WERI-Rb-1 (cell line): ENCODE results near the gene TMX3.

Experiments used
- DNase-seq: peaks from one replicate; pipeline ENCODE4 v3.0.0-alpha.2; 2020
- H3K27ac ChIP-seq: fragments of 250-450 bp; sonication (Bioruptor Pico); 2 replicates; pipeline ENCODE4 v1.5.1; 2020; ENCODE audit warnings: mild to moderate bottlenecking, moderate library complexity
- H3K27me3 ChIP-seq: fragments of 250-450 bp; sonication (Bioruptor Pico); 2 replicates; pipeline ENCODE4 v1.5.1; 2021; ENCODE audit warnings: mild to moderate bottlenecking, low read depth, moderate library complexity; ENCODE audit not compliant: insufficient read depth, severe bottlenecking
- H3K36me3 ChIP-seq: fragments of 250-450 bp; sonication (Bioruptor Pico); 2 replicates; pipeline ENCODE4 v1.5.1; 2020; ENCODE audit warnings: mild to moderate bottlenecking, moderate library complexity
- H3K4me3 ChIP-seq: 2 replicates; pipeline ENCODE4 v1.5.1; 2011; ENCODE audit warnings: low read depth, mild to moderate bottlenecking, control low read depth, low read length
- H3K9me3 ChIP-seq: fragments of 250-450 bp; sonication (Bioruptor Pico); 2 replicates; pipeline ENCODE4 v1.5.1; 2021; ENCODE audit warnings: mild to moderate bottlenecking, moderate library complexity; ENCODE audit not compliant: severe bottlenecking
- TF ChIP-seq, protein P1 (sequence below): IDR thresholded peaks from 2 replicates; pipeline ENCODE4 v1.5.1; 2011; ENCODE audit warnings: low read depth, mild to moderate bottlenecking, control low read depth, inconsistent platforms, low read length

Gene TMX3

DNA sequence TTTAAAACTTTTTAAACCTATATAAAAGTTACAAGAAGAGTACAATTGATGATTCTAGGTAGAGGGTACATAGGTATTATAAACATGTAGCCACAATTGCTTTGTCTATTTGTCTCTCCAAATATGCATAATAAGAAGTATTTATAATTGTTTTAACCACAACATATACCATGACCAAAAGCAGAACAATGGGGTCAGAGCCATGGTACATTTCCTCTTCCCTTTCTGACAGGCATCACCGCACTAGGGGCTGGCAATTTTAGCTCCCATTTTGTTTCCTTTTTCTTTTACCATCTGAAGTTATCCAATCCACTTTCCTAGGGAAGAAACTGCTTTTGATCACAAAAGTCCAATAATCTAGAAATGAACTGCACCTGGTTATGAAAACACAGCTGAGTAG lies 49.3 kb downstream of the TMX3 start:
- Histone ChIP-seq H3K36me3 (no peaks in the 10 kb centered on the region), H3K9me3 (no peaks in the 10 kb centered on the region), H3K27ac (no peak overlapping the region), H3K4me3 (no peak overlapping the region), H3K27me3 (no peaks in the 10 kb centered on the region)
- TF ChIP-seq, protein P1, sequence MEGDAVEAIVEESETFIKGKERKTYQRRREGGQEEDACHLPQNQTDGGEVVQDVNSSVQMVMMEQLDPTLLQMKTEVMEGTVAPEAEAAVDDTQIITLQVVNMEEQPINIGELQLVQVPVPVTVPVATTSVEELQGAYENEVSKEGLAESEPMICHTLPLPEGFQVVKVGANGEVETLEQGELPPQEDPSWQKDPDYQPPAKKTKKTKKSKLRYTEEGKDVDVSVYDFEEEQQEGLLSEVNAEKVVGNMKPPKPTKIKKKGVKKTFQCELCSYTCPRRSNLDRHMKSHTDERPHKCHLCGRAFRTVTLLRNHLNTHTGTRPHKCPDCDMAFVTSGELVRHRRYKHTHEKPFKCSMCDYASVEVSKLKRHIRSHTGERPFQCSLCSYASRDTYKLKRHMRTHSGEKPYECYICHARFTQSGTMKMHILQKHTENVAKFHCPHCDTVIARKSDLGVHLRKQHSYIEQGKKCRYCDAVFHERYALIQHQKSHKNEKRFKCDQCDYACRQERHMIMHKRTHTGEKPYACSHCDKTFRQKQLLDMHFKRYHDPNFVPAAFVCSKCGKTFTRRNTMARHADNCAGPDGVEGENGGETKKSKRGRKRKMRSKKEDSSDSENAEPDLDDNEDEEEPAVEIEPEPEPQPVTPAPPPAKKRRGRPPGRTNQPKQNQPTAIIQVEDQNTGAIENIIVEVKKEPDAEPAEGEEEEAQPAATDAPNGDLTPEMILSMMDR: no peak
- DNase-seq: no peak

DNA sequence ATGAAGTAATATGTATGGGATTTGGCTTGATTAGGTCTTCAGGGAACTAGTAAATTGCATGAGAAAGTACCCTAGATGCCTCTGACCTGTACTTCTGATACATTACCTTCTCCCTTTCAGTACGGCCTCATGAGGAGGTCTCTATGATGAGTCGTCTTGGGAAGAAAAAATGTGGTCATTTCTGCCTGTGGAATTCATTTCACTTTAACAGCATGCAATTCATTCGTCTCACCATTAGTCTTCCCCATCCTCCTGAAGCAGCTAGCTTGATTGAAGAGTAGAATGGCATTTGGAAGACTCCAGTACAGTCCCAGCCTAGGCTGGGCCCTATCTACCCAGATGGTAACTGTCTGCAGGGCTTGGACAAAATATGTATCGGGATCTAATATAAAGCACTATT lies 52.2 kb downstream of the TMX3 start:
- no peak for DNase-seq
- H3K36me3 ChIP-seq: no peaks in the 10 kb centered on the region
- H3K9me3 ChIP-seq: no peaks in the 10 kb centered on the region
- no peak overlapping the region for H3K27ac ChIP-seq
- no peaks in the 10 kb centered on the region for H3K27me3 ChIP-seq
- no peak overlapping the region for H3K4me3 ChIP-seq
- TF ChIP-seq, protein P1: no peak

DNA sequence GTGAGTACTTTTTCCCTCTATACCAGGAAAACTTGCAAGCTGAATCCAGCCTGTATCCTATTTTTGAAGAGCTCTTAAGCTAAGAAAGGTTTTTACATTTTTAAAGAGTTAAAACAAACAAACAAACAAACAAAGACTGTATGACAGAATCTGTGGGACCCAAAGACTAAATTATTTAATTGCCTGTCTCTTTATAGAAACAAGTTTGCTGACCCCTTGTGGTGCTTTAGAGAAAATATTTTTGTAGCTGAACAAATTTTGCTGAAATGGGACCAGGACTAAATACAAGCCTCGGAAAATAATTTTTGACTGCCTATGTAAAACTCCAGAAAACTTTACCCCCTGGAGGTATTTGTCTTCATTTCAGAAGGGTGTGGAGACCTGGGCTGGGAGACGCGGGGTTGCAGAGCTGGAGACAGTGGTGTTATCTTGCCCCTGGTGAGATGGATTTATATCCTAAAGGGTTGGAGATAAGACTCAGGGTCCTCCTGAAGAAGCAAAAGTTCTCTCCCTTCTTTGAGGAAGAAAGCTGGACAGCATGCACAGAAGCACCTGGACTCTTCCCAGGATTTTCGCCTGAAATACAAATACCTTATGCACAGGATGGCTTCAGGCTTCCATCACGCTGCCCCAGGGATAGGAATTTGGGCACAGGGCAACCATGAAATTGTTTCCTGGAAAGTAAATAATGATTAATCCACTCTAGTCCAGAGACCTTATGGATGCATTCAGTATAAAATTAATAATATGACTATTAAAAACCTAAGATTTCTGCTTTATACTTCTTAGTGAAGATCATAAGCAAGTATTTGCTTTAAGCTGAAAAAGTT lies 54.3 kb downstream of the TMX3 start:
- Histone ChIP-seq H3K27ac (no peak overlapping the region), H3K27me3 (no peaks in the 10 kb centered on the region), H3K36me3 (no peaks in the 10 kb centered on the region), H3K4me3 (no peak overlapping the region), H3K9me3 (no peaks in the 10 kb centered on the region)
- no peak for DNase-seq
- TF ChIP-seq, protein P1: 0 out of 2 replicates have a peak, but pooled peaks have one; percentile 7

DNA sequence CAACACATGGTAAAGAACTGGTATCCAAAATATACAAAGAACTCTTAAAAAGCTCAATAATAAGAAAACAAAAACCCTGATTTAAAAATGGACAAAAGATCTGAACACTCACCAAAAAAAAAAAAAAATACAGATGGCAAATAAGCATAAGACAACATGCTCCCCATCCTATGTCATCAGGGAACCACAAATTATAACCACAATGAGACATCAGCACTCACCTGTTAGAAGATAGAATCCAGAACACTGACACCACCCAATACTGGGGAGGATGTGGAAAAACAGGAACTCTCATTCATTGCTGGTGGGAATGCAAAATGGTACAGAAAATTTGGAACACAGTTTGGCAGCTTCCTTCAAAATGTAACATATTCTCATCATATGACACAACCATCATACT lies 66.7 kb downstream of the TMX3 start:
- no peaks in the 10 kb centered on the region for H3K9me3 ChIP-seq
- H3K27me3 ChIP-seq: no peaks in the 10 kb centered on the region
- H3K36me3 ChIP-seq: no peaks in the 10 kb centered on the region
- DNase-seq: no peak
- H3K27ac ChIP-seq: no peak overlapping the region
- TF ChIP-seq, protein P1: no peak
- H3K4me3 ChIP-seq: no peak overlapping the region

DNA sequence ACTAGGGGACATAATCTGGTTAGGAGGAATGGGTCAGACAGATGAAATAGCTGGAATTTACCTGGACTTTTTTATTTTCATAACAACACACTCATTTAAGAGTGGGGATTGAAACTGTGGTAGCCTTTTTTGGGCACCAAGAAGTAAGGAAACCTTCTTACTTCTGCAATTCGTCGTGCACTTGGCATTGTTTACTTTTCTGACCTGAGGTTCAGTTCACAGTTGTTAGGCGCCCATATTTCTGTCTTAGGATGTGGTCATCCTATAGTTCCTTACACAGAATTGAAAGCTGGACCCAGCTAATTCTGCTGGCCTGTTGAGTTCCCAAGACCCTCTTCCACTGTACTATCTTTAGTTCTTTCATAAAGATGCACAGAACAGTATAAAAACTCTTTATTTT lies 72.9 kb downstream of the TMX3 start:
- Histone ChIP-seq H3K27ac (no peak overlapping the region), H3K36me3 (no peaks in the 10 kb centered on the region), H3K9me3 (no peaks in the 10 kb centered on the region), H3K27me3 (no peaks in the 10 kb centered on the region), H3K4me3 (no peak overlapping the region)
- TF ChIP-seq, protein P1: no peak
- no peak for DNase-seq

DNA sequence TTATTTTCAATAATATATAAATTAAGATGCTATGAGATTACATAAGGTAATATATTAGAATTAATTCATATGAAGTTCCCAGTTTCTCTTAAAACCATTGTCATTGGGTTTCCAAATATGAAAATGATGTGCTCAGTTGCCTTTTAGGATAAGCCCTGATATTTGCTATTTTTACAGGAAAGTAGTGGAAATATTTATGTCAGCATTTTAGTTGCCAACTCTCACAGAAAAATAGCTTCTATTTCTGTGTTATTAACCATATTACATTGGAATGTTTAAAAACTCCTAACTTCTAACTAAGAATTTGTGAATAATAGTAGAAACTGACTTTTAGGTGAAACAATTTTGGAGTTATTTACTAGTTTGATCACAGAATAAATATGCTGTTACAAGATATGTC lies 74.0 kb downstream of the TMX3 start:
- Histone ChIP-seq H3K4me3 (no peak overlapping the region), H3K36me3 (no peaks in the 10 kb centered on the region), H3K27ac (no peak overlapping the region), H3K27me3 (no peaks in the 10 kb centered on the region), H3K9me3 (no peaks in the 10 kb centered on the region)
- TF ChIP-seq, protein P1: no peak
- no peak for DNase-seq
